Activated T-helper 2 cell treated with anti-CD3 and anti-CD28 coated beads, Interferon-gamma antibody, Interleukin-2, Interleukin-4, amounts not matched to agents 10 μg/mL and 5 μg/mL and 100 μg/mL, durations not matched to agents 14 hours and 24 hours and 36 hours (primary cell): Measurements from ENCODE around the gene PNRC2. TPM values are rescaled to one million over a fixed set of nuclear protein-coding genes. Genes with fewer than 3 reads are reported as not detected.
"Not testable (repeated sequence)": the region's sequence is repeated elsewhere in the genome, so short reads cannot be mapped to it uniquely, and the experiment has no call there.

Experiments used
- DNase-seq: peaks from one replicate; pipeline ENCODE4 v3.0.0; 2021; ENCODE audit warnings: low spot score
- H3K27ac Mint-ChIP-seq: one replicate; pipeline ENCODE4 v1.8.0; 2021; ENCODE audit warnings: mixed read lengths
- H3K27me3 Mint-ChIP-seq: one replicate; pipeline ENCODE4 v1.8.0; 2021; ENCODE audit warnings: low read depth, mixed read lengths
- H3K36me3 Mint-ChIP-seq: one replicate; pipeline ENCODE4 v1.8.0; 2021; ENCODE audit warnings: low read depth, mixed read lengths
- H3K4me1 Mint-ChIP-seq: one replicate; pipeline ENCODE4 v1.8.0; 2021; ENCODE audit warnings: low read depth, mixed read lengths
- H3K4me3 Mint-ChIP-seq: one replicate; pipeline ENCODE4 v1.8.0; 2021; ENCODE audit warnings: low read depth, mild to moderate bottlenecking, moderate library complexity, mixed read lengths
- H3K9me3 Mint-ChIP-seq: one replicate; pipeline ENCODE4 v1.8.0; 2021; ENCODE audit warnings: mixed read lengths
- intact Hi-C: fragments of 100-400 bp; cut with micrococcal nuclease; formaldehyde crosslinking; loops from one replicate; pipeline ENCODE4 v1.15.1; 2023
- total RNA-seq: library from RNA; stranded (reverse); gene quantifications from 2 replicates; pipeline ENCODE4 v1.2.3, GENCODE V29; 2022

The PNRC2 gene
- total RNA-seq, 1 donor from 2014 or later, result 111 TPM

DNA sequence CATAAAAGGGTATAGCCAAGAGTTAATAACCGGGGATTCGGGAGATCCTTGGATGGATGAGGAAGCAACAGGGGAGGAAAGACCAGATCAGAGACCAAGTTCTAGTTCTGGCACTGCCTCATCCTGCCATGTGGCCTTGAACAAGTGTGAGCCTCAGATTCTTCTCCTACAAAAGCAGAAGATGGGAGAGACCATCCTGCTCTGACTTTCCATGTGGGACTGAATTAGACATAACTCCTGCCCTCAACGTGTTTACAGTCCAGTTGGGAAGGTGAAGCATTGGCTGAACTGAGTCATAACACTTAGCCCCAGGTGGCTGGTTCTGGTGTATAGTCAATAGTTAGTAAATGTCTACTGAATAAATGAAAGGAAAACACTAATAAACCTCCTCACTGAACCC lies 34.3 kb upstream of the PNRC2 start:
- H3K36me3 Mint-ChIP-seq, result no peaks in the 10 kb centered on the region
- H3K4me3 Mint-ChIP-seq, result no peak overlapping the region
- no peak overlapping the region for H3K27ac Mint-ChIP-seq
- intact Hi-C loops, result no loop called here
- no peaks in the 10 kb centered on the region for H3K9me3 Mint-ChIP-seq
- H3K27me3 Mint-ChIP-seq, result peaks cover 10% of the 10 kb centered on the region
- DNase-seq, result no peak
- H3K4me1 Mint-ChIP-seq, result no peaks in the 10 kb centered on the region

DNA sequence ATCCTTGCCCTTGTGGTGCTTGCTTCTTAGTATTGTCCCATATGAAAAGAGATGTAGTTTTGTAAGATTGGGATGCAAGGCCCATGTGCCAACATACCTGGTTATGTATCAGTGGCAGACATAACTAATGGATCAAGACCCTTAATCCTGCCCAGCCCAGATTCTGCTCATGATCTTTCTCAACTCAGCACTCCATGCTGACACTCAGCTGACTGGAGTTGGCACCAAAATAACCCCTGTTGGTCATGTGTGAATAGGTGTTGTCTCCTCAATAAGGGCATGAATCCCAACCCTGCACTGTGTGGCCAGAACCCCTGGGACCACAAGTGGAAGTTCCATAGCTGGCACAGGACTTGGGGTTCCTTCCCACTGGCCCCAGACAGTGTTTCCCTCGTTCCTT lies 32.5 kb upstream of the PNRC2 start:
- no peaks in the 10 kb centered on the region for H3K36me3 Mint-ChIP-seq
- H3K4me1 Mint-ChIP-seq, result no peaks in the 10 kb centered on the region
- intact Hi-C loops, result no loop called here

GRCh38 chr1:23928789-23929188 lies 30.8 kb upstream of the PNRC2 start:
- H3K27ac Mint-ChIP-seq, result no peak overlapping the region
- peaks cover 13% of the 10 kb centered on the region for H3K27me3 Mint-ChIP-seq
- no peaks in the 10 kb centered on the region for H3K36me3 Mint-ChIP-seq
- no peak overlapping the region for H3K4me3 Mint-ChIP-seq
- intact Hi-C loops, result no loop called here
- H3K4me1 Mint-ChIP-seq, result no peaks in the 10 kb centered on the region
- no peaks in the 10 kb centered on the region for H3K9me3 Mint-ChIP-seq
- DNase-seq, result no peak

More for the DNA sequence above, 32.5 kb upstream of the PNRC2 start:
- H3K9me3 Mint-ChIP-seq, result no peaks in the 10 kb centered on the region
- no peak overlapping the region for H3K4me3 Mint-ChIP-seq
- no peak for DNase-seq
- H3K27me3 Mint-ChIP-seq, result peaks cover 13% of the 10 kb centered on the region
- no peak overlapping the region for H3K27ac Mint-ChIP-seq

- Mint-ChIP-seq H3K4me3 (no peak overlapping the region), H3K9me3 (no peaks in the 10 kb centered on the region), H3K4me1 (no peaks in the 10 kb centered on the region), H3K27me3 (peaks cover 15% of the 10 kb centered on the region), H3K27ac (no peak overlapping the region), H3K36me3 (no peaks in the 10 kb centered on the region)
- intact Hi-C loops, result no loop called here
- DNase-seq, result no peak
These were observed 29.4 kb upstream of the PNRC2 start for GRCh38 chr1:23930270-23930669.

GRCh38 chr1:23930861-23931490 lies 28.7 kb upstream of the PNRC2 start:
- DNase-seq, result no peak
- no peaks in the 10 kb centered on the region for H3K9me3 Mint-ChIP-seq
- H3K27ac Mint-ChIP-seq, result no peak overlapping the region
- H3K27me3 Mint-ChIP-seq, result peaks cover 15% of the 10 kb centered on the region
- intact Hi-C loops, result no loop called here
- H3K4me1 Mint-ChIP-seq, result no peaks in the 10 kb centered on the region
- H3K36me3 Mint-ChIP-seq, result no peaks in the 10 kb centered on the region
- no peak overlapping the region for H3K4me3 Mint-ChIP-seq

- intact Hi-C loops, result no loop called here
- Mint-ChIP-seq H3K27ac (no peak overlapping the region), H3K9me3 (no peaks in the 10 kb centered on the region), H3K36me3 (no peaks in the 10 kb centered on the region), H3K27me3 (peaks cover 15% of the 10 kb centered on the region), H3K4me3 (no peak overlapping the region), H3K4me1 (no peaks in the 10 kb centered on the region)
- DNase-seq, result no peak
These were observed 28.1 kb upstream of the PNRC2 start for GRCh38 chr1:23931491-23931880.

- Mint-ChIP-seq H3K4me1 (no peaks in the 10 kb centered on the region), H3K9me3 (no peaks in the 10 kb centered on the region)
- intact Hi-C loops, result no loop called here
These were observed 23.0 kb upstream of the PNRC2 start for GRCh38 chr1:23936481-23937176.

GRCh38 chr1:23947366-23947765 lies 12.3 kb upstream of the PNRC2 start:
- no peaks in the 10 kb centered on the region for H3K36me3 Mint-ChIP-seq
- intact Hi-C loops, result no loop called here
- no peak overlapping the region for H3K27ac Mint-ChIP-seq
- H3K27me3 Mint-ChIP-seq, result peaks cover 26% of the 10 kb centered on the region
- H3K4me1 Mint-ChIP-seq, result no peaks in the 10 kb centered on the region
- H3K4me3 Mint-ChIP-seq, result no peak overlapping the region
- no peak for DNase-seq
- H3K9me3 Mint-ChIP-seq, result peaks cover 6% of the 10 kb centered on the region

More at GRCh38 chr1:23936481-23937176, 23.0 kb upstream of the PNRC2 start:
- Mint-ChIP-seq H3K36me3 (no peaks in the 10 kb centered on the region), H3K4me3 (no peak overlapping the region), H3K27ac (no peak overlapping the region), H3K27me3 (peaks cover 4% of the 10 kb centered on the region)
- DNase-seq, result no peak

DNA sequence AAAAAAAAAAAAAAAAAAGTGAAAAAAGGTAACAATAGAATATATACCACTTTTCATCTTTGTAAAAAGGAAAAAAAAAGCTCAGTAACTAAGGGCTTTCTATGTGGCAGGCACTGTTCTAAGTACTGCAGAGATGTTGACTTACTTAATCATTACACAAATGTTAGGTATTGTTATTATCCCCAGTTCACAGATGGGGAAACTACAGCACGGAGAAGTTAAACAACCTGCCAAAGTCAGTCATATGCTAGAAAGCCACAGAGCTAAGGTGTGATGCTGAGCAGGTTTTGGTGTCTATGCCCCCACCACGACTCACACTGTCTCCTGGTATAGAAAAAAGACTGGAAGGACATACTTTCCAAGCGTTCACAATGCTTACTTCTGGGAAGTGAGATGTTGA lies 6.6 kb upstream of the PNRC2 start:
- H3K36me3 Mint-ChIP-seq, result no peaks in the 10 kb centered on the region
- H3K27ac Mint-ChIP-seq, result no peak overlapping the region
- no peaks in the 10 kb centered on the region for H3K27me3 Mint-ChIP-seq
- peaks cover 17% of the 10 kb centered on the region for H3K4me1 Mint-ChIP-seq
- no peaks in the 10 kb centered on the region for H3K9me3 Mint-ChIP-seq
- DNase-seq, result no peak
- intact Hi-C loops, result no loop called here
- no peak overlapping the region for H3K4me3 Mint-ChIP-seq

DNA sequence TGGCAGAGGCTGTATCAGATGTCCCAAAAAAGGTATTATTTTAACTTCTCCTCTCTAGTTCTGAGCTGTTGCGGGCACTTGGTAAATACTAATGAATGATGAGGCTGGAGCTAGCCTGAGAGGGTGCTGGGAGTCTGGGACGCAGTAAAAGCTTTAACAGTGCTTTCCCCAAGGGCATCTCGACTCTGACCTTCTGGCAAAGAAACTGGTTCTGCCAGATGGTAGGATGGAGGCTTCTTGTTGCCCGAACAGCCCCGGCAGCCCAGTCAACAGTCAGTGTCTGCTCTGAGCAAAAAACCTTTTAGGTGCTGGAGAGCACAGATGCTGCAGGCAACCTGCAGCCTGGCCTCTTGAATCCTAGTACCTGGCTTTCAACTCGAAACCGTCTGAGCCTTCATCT lies 2.5 kb upstream of the PNRC2 start:
- Mint-ChIP-seq H3K4me1 (peaks cover 39% of the 10 kb centered on the region), H3K9me3 (no peaks in the 10 kb centered on the region), H3K27ac (peak overlapping the region; percentile 34), H3K27me3 (no peaks in the 10 kb centered on the region), H3K36me3 (peaks cover 23% of the 10 kb centered on the region), H3K4me3 (peak overlapping the region; percentile 32)
- intact Hi-C loops, result loop anchor here (5.0 kb wide), 1 partner anchor 90 kb away; the partner anchor contains the start of gene FUCA1
- DNase-seq, result no peak

DNA sequence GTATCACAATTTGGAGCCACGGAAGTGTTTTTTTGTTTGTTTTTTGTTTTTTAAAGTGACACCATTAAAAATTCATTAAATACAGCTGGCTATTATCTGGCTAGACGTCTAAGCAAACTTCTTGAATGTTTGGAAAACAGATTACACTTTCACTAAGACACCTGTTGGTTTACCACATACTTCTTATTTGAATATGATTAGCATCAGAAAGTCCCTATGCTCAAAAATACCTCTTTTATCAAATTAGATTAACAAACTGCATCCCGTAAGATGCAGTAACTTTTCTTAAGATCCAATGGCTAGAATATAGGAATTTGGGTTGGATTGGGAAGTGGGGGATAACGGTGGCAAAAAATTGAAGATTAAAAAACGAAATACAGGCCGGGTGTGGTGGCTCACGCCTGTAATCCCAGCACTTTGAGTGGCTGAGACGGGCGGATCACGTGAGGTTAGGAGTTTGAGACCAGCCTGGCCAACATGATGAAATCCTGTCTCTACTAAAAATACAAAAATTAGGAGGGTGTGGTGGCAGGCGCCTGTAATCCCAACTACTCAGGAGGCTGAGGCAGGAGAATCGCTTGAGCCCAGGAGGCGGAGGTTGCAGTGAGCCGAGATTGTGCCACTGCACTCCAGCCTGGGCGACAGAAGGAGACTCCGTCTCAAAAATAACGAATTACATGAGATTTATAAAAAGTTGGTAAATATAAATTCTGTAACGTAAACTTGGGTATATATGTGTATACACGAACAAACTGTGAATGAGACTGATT lies 1.4 kb upstream of the PNRC2 start:
- H3K27me3 Mint-ChIP-seq, DNase-seq, H3K9me3 Mint-ChIP-seq: not testable (repeated sequence)
- intact Hi-C loops, result loop anchor here (5.0 kb wide), 1 partner anchor 91 kb away; the partner anchor contains the start of gene FUCA1
- Mint-ChIP-seq H3K27ac (peak overlapping the region; percentile 100), H3K4me1 (peaks cover 47% of the 10 kb centered on the region), H3K36me3 (peaks cover 27% of the 10 kb centered on the region), H3K4me3 (peak overlapping the region; percentile 99)

- H3K27ac Mint-ChIP-seq, result peak overlapping the region; percentile 100
- peak; percentile 93 for DNase-seq
- no peaks in the 10 kb centered on the region for H3K9me3 Mint-ChIP-seq
- peak overlapping the region; percentile 99 for H3K4me3 Mint-ChIP-seq
- no peaks in the 10 kb centered on the region for H3K27me3 Mint-ChIP-seq
- peaks cover 32% of the 10 kb centered on the region for H3K36me3 Mint-ChIP-seq
- intact Hi-C loops, result loop anchor here (1.0 to 5.0 kb wide), 2 partner anchors 21 to 92 kb away; partner anchors contain the start of genes FUCA1 and SRSF10
- peaks cover 53% of the 10 kb centered on the region for H3K4me1 Mint-ChIP-seq
These were observed 693 bp upstream of the PNRC2 start for GRCh38 chr1:23958810-23959460.
